ENCODE measurements around the gene ZBTB8A.
"Not testable (repeated sequence)": the region's sequence is repeated elsewhere in the genome, so short reads cannot be mapped to it uniquely, and the experiment has no call there.

Gene ZBTB8A

GRCh38 chr1:32622806-32623681 lies 83.8 kb downstream of the ZBTB8A start:
- DNase-seq: no peak

- DNase-seq: no peak
These were observed 84.5 kb downstream of the ZBTB8A start for GRCh38 chr1:32623775-32624174.

GRCh38 chr1:32626176-32626575 lies 86.9 kb downstream of the ZBTB8A start:
- DNase-seq: no peak

GRCh38 chr1:32627596-32628162 lies 88.5 kb downstream of the ZBTB8A start:
- no peak for DNase-seq

- DNase-seq: not testable (repeated sequence)
These were observed 90.9 kb downstream of the ZBTB8A start for GRCh38 chr1:32630173-32630572.

GRCh38 chr1:32632829-32633228 lies 93.6 kb downstream of the ZBTB8A start:
- no peak for DNase-seq

GRCh38 chr1:32635508-32636277 lies 96.5 kb downstream of the ZBTB8A start:
- no peak for DNase-seq

- DNase-seq: no peak
These were observed 97.9 kb downstream of the ZBTB8A start for GRCh38 chr1:32636914-32637645.

GRCh38 chr1:32639489-32640075 lies 100.4 kb downstream of the ZBTB8A start:
- DNase-seq: no peak

- not testable (repeated sequence) for DNase-seq
These were observed 103.1 kb downstream of the ZBTB8A start for GRCh38 chr1:32642292-32642827.

- no peak for DNase-seq
These were observed 105.2 kb downstream of the ZBTB8A start for GRCh38 chr1:32644426-32644825.

- DNase-seq: no peak
These were observed 108.3 kb downstream of the ZBTB8A start for GRCh38 chr1:32647308-32648134.

- peak; percentile 79 for DNase-seq
These were observed 111.1 kb downstream of the ZBTB8A start, which contains the start of gene ZBTB8OS for GRCh38 chr1:32650248-32650751. Gene ZBTB8OS, minus strand, starts transcription at chr1:32650550. Its CDS starts 21 bp downstream, at chr1:32650529.

GRCh38 chr1:32650752-32651460 lies 111.7 kb downstream of the ZBTB8A start, which contains the start of gene RBBP4:
Gene RBBP4, plus strand, starts transcription at chr1:32651208. Its CDS starts 99 bp downstream, at chr1:32651307.
- peak; percentile 96 for DNase-seq

- DNase-seq: no peak
These were observed 112.3 kb downstream of the ZBTB8A start for GRCh38 chr1:32651461-32652073.

- DNase-seq: no peak
These were observed 113.2 kb downstream of the ZBTB8A start for GRCh38 chr1:32652244-32652962.

Data from T-helper 9 cell (primary cell).